Lower lobe of right lung (tissue), 2 donors: ENCODE data around the gene SERPINA3. TPM values are rescaled to one million over a fixed set of nuclear protein-coding genes. Genes with fewer than 3 reads are reported as not detected.
A peak's percentile ranks its signal among the peaks of the same experiment; 100 is the strongest.

Experiments
- ATAC-seq, 2 donors: fragments of 200-7000 bp; cut with Tn5 transposase; one replicate each; pipeline ENCODE4 v1.9.1; 2020 to 2022; ENCODE audit warnings: mild to moderate bottlenecking in 2 of 2, moderate library complexity in 2 of 2
- DNase-seq: peaks from one replicate; pipeline ENCODE4 v3.0.0-alpha.2; 2020
- H3K27ac ChIP-seq: fragments of 200-600 bp; one replicate; pipeline ENCODE4 v1.8.0; 2022
- H3K27me3 ChIP-seq: fragments of 200-600 bp; one replicate; pipeline ENCODE4 v1.8.0; 2022; ENCODE audit warnings: low read depth
- H3K36me3 ChIP-seq: fragments of 200-600 bp; one replicate; pipeline ENCODE4 v1.8.0; 2022; ENCODE audit warnings: mild to moderate bottlenecking
- H3K4me1 ChIP-seq: fragments of 200-600 bp; one replicate; pipeline ENCODE4 v1.8.0; 2022
- H3K4me3 ChIP-seq: fragments of 200-600 bp; one replicate; pipeline ENCODE4 v1.8.0; 2022; ENCODE audit warnings: mild to moderate bottlenecking
- H3K9me3 ChIP-seq: fragments of 200-600 bp; one replicate; pipeline ENCODE4 v1.8.0; 2022
- intact Hi-C: fragments of 100-400 bp; cut with DNase I; formaldehyde crosslinking; loops from one replicate; pipeline ENCODE4 v1.11.0; 2022
- total RNA-seq: library from RNA; stranded (reverse); fragmentation: NEBNext Ultra II Directional; extraction: Animal tissue kit (Norgen Biotek cat#: 25700); gene quantifications from one replicate; pipeline ENCODE4 v1.2.1, GENCODE V29; 2021
- TF ChIP-seq, protein P1 (sequence below): fragments of 200-600 bp; IDR thresholded peaks from one replicate; pipeline ENCODE4 v1.8.0; 2022; ENCODE audit warnings: antibody characterized with exemption, mild to moderate bottlenecking
- donor health status: DM: no; HTN: yes; CAD: no; lungs with severe emphysema.

SERPINA3 gene
- total RNA-seq, 1 donor from 2014 or later = 74.6 TPM

DNA sequence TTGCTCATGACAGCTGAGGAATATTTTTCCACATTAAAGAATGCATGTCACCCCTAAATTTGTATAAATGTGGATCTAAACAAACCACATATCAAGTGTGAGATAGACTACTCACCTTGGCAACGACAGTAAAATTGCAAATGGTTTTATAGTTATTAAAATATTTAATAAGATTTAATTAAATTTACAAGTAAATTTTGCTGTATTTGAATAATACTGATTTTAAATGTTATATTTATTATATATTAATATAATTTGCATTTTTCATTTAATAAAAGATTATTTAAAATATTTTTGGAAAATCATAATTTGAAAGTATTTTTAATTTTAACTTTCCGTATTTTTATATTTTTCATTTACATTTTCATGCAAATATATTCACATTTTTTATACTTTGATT lies 53.4 kb downstream of the SERPINA3 start:
- ATAC-seq = no peak
- Histone ChIP-seq H3K27ac (no peak overlapping the region), H3K27me3 (peaks cover 8% of the 10 kb centered on the region), H3K36me3 (no peaks in the 10 kb centered on the region), H3K4me3 (no peak overlapping the region), H3K4me1 (no peaks in the 10 kb centered on the region), H3K9me3 (no peaks in the 10 kb centered on the region)
- intact Hi-C loops = no loop called here
- DNase-seq = no peak
- TF ChIP-seq, protein P1, sequence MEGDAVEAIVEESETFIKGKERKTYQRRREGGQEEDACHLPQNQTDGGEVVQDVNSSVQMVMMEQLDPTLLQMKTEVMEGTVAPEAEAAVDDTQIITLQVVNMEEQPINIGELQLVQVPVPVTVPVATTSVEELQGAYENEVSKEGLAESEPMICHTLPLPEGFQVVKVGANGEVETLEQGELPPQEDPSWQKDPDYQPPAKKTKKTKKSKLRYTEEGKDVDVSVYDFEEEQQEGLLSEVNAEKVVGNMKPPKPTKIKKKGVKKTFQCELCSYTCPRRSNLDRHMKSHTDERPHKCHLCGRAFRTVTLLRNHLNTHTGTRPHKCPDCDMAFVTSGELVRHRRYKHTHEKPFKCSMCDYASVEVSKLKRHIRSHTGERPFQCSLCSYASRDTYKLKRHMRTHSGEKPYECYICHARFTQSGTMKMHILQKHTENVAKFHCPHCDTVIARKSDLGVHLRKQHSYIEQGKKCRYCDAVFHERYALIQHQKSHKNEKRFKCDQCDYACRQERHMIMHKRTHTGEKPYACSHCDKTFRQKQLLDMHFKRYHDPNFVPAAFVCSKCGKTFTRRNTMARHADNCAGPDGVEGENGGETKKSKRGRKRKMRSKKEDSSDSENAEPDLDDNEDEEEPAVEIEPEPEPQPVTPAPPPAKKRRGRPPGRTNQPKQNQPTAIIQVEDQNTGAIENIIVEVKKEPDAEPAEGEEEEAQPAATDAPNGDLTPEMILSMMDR = no peak

DNA sequence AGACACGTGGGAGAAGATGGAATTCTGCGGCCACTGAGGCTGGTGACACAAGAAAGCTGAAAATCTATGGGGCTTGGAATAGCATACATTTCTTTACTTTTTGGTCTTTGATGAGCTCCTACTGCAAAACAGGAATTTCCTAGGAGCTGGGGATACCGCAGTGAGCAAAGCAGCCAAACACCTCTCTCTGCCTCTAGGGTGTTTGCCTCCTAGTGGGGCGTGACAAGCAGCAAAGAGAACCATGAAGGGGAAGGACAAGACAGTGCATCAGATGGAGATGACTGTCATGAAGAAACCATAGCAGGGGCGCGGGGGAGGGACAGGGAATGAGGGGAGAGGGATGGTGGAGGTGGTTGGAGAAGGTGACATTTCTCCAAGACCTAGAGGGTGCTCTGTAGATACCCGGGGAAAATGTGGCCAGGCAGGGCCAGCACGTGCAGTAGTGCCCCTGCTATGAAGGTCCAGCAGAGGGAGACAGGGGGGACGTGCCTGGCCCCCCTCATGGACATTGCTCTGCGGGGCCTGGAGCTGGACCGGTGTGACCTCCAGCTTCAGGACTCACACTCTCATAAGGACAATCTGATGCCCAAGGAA lies 58.6 kb downstream of the SERPINA3 start:
- no peaks in the 10 kb centered on the region for H3K4me1 ChIP-seq
- no peak overlapping the region for H3K27ac ChIP-seq
- DNase-seq (no peak), ATAC-seq (no peak)
- no peaks in the 10 kb centered on the region for H3K36me3 ChIP-seq
- no peaks in the 10 kb centered on the region for H3K9me3 ChIP-seq
- intact Hi-C loops = no loop called here
- H3K27me3 ChIP-seq = peaks cover 8% of the 10 kb centered on the region
- no peak overlapping the region for H3K4me3 ChIP-seq
- TF ChIP-seq, protein P1 = no peak

DNA sequence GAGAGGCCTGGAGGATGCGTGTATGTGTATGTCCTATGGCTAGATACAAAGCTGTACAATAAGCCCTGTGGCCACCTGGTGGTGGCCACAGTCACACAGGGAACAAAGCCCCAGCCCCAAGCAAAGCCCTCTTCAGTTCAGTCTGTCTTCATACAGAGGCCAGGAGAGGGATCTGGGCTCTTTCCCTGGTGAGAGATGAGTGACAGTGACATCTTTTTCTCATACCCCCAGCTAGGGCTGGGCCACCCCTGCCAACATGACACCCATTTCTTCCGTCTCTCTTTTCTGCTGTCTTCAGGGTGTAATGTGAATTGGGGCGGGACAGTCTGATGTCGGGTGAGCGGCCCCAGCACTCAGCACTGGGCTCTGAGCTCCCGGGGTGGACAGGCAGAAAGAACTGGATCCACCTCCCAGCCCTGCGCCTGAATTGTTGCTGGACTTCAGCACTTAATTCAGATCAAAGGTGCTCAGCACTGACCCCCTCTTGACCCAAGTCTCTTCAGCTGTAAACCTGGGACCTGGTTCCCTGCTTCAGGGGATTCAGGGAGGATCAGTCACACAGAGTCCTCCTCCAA lies 59.8 kb downstream of the SERPINA3 start:
- DNase-seq (no peak), ATAC-seq (no peak)
- TF ChIP-seq, protein P1 = peak; percentile 13
- no peak overlapping the region for H3K27ac ChIP-seq
- no peaks in the 10 kb centered on the region for H3K4me1 ChIP-seq
- intact Hi-C loops = no loop called here
- H3K27me3 ChIP-seq = peaks cover 4% of the 10 kb centered on the region
- H3K36me3 ChIP-seq = no peaks in the 10 kb centered on the region
- no peaks in the 10 kb centered on the region for H3K9me3 ChIP-seq
- no peak overlapping the region for H3K4me3 ChIP-seq

DNA sequence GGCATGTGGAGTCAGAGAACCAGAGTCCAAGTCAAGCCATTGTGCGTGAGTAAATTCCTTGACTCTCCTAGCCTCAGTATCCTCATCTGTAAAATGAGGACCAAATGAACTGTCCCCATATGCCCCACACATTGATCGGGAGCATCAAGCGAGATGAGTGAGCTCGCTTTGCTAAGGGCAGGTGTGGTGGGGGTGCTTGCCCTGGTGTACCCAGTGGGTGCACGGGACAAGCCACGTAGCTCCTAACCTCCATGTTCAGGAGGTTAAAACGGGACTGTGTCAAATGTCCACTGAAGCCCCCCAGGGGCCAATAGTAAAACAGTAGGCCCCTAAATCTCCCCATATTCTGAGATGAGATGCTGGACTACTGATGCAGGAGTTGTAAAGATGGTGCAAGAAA lies 60.9 kb downstream of the SERPINA3 start:
- Histone ChIP-seq H3K4me1 (no peaks in the 10 kb centered on the region), H3K9me3 (no peaks in the 10 kb centered on the region), H3K4me3 (no peak overlapping the region), H3K36me3 (no peaks in the 10 kb centered on the region), H3K27ac (no peak overlapping the region), H3K27me3 (peaks cover 4% of the 10 kb centered on the region)
- ATAC-seq (no peak), DNase-seq (no peak)
- intact Hi-C loops = no loop called here
- TF ChIP-seq, protein P1 = no peak

Other genes with a start within 250 kb of the SERPINA3 start
- gene SERPINA2, start 245.7 kb upstream of the SERPINA3 start, total RNA-seq = not detected
- 994 TPM for gene SERPINA1, start 223.8 kb upstream of the SERPINA3 start, total RNA-seq
- gene SERPINA11, start 159.6 kb upstream of the SERPINA3 start, total RNA-seq = not detected
- not detected for gene SERPINA9, start 136.2 kb upstream of the SERPINA3 start, total RNA-seq
- gene SERPINA12, start 102.9 kb upstream of the SERPINA3 start, total RNA-seq = not detected
- not detected for gene SERPINA4, start 50.9 kb upstream of the SERPINA3 start, total RNA-seq
- gene SERPINA5, start 31.0 kb upstream of the SERPINA3 start, total RNA-seq = 0.56 TPM
- gene GSC, start 157.7 kb downstream of the SERPINA3 start, total RNA-seq = 0.50 TPM